Neural crest cell (in vitro differentiated cells): ENCODE results near the gene EML1. TPM values are rescaled to one million over a fixed set of nuclear protein-coding genes. Genes with fewer than 3 reads are reported as not detected.

Experiments
- DNase-seq: peaks from one replicate; pipeline ENCODE4 v3.0.0; 2021; ENCODE audit warnings: low read depth, mixed read lengths, low spot score
- H3K27ac Mint-ChIP-seq: one replicate; pipeline ENCODE4 v1.8.0; 2021; ENCODE audit warnings: mild to moderate bottlenecking, mixed read lengths; ENCODE audit not compliant: unreplicated experiment
- H3K27me3 Mint-ChIP-seq: 2 replicates; pipeline ENCODE4 v1.8.0; 2021; ENCODE audit warnings: low read depth, mild to moderate bottlenecking, mixed read lengths
- H3K36me3 Mint-ChIP-seq: 2 replicates; pipeline ENCODE4 v1.8.0; 2021; ENCODE audit warnings: low read depth, mild to moderate bottlenecking, mixed read lengths
- H3K4me1 Mint-ChIP-seq: 2 replicates; pipeline ENCODE4 v1.8.0; 2021; ENCODE audit warnings: mixed read lengths
- H3K4me3 Mint-ChIP-seq: one replicate; pipeline ENCODE4 v1.8.0; 2021; ENCODE audit warnings: mild to moderate bottlenecking, mixed read lengths
- H3K9me3 Mint-ChIP-seq: 2 replicates; pipeline ENCODE4 v1.8.0; 2021; ENCODE audit warnings: mixed read lengths
- total RNA-seq: library from RNA; stranded (reverse); gene quantifications from 2 replicates; pipeline ENCODE4 v1.2.1, GENCODE V29; 2021
- TF ChIP-seq, protein P1 (sequence below): fragments of 200-600 bp; sonication (generic); conservative IDR thresholded peaks from 2 replicates; pipeline ENCODE4 v1.5.0; 2021; ENCODE audit warnings: antibody characterized with exemption, mild to moderate bottlenecking

The EML1 gene
- total RNA-seq, 1 donor from 2014 or later: 40.1 TPM

DNA sequence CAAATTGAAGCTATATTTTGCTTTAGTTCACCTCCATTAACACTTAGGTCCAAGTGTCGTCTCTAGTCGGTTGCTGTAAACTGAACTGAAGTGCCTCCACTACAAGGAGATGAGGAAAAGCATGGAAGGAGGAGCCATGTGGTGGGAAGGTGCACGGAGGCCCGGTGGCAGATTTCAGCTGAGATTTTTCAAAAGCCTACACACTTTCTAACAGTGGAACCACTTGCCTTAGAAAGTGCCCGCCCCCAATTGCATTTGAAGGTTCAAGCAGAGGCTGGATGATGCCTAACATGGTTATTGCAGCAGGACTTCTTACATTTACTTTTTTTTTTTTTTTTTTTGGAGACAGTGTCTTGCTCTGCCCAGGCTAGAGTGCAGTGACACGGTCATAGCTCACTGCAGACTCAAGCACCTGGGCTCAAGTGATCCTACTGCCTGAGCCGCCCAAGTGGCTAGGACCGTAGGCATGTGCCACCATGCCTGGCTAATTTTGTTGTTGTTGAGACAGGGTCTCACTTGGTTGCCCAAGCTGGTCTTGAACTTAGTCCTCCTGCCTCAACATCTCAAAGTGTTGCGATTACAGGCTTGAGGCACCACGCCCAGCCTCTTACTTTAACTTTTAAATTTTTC, 27.6 kb downstream of the EML1 start:
- H3K4me1 Mint-ChIP-seq: peaks cover 32% of the 10 kb centered on the region
- H3K27ac Mint-ChIP-seq: no peak overlapping the region
- H3K27me3 Mint-ChIP-seq: no peaks in the 10 kb centered on the region
- TF ChIP-seq, protein P1, sequence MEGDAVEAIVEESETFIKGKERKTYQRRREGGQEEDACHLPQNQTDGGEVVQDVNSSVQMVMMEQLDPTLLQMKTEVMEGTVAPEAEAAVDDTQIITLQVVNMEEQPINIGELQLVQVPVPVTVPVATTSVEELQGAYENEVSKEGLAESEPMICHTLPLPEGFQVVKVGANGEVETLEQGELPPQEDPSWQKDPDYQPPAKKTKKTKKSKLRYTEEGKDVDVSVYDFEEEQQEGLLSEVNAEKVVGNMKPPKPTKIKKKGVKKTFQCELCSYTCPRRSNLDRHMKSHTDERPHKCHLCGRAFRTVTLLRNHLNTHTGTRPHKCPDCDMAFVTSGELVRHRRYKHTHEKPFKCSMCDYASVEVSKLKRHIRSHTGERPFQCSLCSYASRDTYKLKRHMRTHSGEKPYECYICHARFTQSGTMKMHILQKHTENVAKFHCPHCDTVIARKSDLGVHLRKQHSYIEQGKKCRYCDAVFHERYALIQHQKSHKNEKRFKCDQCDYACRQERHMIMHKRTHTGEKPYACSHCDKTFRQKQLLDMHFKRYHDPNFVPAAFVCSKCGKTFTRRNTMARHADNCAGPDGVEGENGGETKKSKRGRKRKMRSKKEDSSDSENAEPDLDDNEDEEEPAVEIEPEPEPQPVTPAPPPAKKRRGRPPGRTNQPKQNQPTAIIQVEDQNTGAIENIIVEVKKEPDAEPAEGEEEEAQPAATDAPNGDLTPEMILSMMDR: no peak
- no peaks in the 10 kb centered on the region for H3K9me3 Mint-ChIP-seq
- DNase-seq: no peak
- no peak overlapping the region for H3K4me3 Mint-ChIP-seq
- no peaks in the 10 kb centered on the region for H3K36me3 Mint-ChIP-seq

DNA sequence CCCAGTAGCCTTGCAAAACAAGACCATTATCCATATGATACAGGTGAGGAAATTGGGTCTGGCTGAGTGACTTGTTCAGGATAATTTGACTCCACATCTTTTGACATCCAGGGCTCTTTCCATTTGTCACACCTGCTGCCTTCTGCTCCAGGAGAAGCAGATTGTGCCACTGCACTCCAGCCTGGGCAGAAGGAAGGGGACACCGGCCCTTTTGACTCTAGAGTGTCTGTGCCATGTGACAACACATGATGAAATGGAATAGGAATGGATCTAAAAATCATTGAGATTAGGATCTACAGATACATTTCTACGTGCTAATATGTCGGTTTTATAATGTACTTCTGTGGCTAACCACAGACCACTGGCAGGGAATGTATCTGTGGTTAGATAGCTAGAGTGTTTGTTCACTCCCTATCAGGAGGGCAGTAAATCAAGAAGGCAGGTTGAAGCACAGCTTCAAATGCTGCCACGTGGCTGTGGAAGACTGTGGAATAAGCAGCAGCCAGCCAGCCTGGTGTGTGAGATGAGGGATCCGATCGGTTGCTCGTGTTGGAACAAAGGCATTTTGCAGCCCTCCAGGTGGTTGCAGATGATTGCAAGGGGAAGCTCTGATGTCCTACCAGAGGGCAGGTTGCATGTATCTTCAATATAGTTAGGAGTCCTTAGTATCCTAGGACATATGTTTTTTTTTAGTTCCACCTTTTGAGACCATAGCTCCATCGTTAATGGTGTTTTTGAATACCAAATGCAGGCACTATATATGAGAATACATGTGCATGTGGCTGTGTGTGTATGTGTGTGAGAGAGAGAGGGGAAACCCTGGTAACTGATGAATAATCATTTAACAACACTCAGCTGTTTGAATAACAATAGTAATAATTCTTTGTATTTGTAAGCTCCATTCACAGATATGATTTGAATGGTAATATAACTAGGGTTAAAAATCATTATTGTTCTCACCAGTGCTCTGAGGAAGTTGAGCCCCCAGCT, 28.6 kb downstream of the EML1 start:
- Mint-ChIP-seq H3K36me3 (no peaks in the 10 kb centered on the region), H3K27ac (no peak overlapping the region), H3K9me3 (no peaks in the 10 kb centered on the region), H3K4me3 (no peak overlapping the region), H3K27me3 (no peaks in the 10 kb centered on the region), H3K4me1 (peaks cover 40% of the 10 kb centered on the region)
- TF ChIP-seq, protein P1: no peak
- no peak for DNase-seq

DNA sequence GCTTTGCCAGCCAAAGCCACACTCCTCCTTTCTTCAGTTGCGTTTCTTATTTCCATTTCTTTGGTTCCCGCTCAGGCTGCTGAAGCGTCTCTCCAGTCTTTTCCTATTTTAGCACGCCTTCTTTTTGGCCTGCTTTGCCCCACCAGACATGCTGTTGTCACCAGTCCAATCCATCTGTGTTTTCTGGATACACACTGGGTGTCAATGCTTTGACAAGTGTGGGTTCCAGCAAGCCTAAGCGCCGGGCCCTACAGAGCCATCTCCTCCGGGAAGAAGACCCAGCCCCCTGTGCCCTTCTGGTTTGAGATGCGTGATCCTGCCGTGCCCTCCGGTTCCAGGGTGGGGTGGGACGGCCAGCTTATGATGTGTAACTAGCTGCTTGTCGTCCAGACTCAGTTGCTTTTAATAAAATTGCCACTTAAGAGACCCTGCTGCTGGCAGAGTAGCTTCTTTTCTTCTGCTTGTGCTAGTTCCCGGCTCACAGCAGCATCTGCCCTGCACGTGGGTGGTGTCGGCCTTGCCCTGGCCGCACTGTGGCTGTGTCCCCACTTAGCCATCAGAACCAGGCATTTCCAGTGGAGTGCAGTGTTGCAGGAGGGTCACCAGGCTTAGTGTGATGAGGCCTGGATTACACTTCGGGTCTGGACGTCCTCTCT, 29.7 kb downstream of the EML1 start:
- Mint-ChIP-seq H3K27ac (no peak overlapping the region), H3K36me3 (no peaks in the 10 kb centered on the region), H3K27me3 (no peaks in the 10 kb centered on the region), H3K4me3 (no peak overlapping the region), H3K4me1 (peaks cover 45% of the 10 kb centered on the region), H3K9me3 (no peaks in the 10 kb centered on the region)
- DNase-seq: no peak
- TF ChIP-seq, protein P1: no peak

DNA sequence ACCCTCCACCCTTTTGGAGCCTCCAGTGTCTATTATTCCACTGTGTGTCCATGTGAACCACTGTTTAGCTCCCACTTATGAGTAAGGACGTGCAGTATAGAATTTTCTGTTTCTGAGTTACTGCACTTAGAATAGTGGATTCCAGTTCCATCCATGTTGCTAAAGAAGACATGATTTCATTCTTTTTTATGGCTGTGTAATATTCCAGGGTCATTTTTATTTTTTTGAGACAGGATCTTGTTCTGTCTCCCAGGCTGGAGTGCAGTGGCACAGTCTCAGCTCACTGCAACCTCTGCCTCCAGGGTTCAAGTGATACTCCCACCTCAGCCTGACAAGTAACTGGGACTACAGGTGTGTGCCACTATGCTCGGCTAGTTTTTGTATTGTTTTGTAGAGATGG, 31.6 kb downstream of the EML1 start:
- Mint-ChIP-seq H3K4me3 (no peak overlapping the region), H3K36me3 (no peaks in the 10 kb centered on the region), H3K9me3 (no peaks in the 10 kb centered on the region), H3K4me1 (peaks cover 44% of the 10 kb centered on the region), H3K27me3 (no peaks in the 10 kb centered on the region), H3K27ac (no peak overlapping the region)
- DNase-seq: no peak
- TF ChIP-seq, protein P1: no peak

DNA sequence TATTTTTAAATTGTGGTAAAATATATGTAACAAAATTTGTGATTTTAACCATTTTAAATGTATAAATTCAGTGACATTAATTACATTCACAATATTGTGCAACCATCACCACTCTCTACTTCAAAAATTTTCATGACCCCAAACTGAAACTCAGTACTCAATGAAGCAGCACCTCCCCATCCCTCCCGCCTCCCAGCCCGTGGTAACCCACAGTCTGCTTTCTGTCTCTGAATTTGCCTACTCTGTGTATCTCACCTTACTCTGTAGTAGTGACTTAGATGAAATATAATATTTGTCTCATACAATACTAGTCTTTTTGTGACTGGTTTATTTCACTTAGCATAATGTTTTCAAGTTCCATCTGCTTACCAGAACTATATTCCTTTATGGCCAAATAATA, 36.2 kb downstream of the EML1 start:
- Mint-ChIP-seq H3K4me1 (peaks cover 34% of the 10 kb centered on the region), H3K36me3 (no peaks in the 10 kb centered on the region), H3K27ac (no peak overlapping the region), H3K27me3 (no peaks in the 10 kb centered on the region), H3K9me3 (no peaks in the 10 kb centered on the region), H3K4me3 (no peak overlapping the region)
- DNase-seq: no peak
- TF ChIP-seq, protein P1: no peak
